ENCODE data around the gene INTS7. TPM values are rescaled to one million over a fixed set of nuclear protein-coding genes. Genes with fewer than 3 reads are reported as not detected.

Gene INTS7
- total and polyA plus RNA-seq, 11 donors = 3.6 to 12.9 (median 9.1) TPM

DNA sequence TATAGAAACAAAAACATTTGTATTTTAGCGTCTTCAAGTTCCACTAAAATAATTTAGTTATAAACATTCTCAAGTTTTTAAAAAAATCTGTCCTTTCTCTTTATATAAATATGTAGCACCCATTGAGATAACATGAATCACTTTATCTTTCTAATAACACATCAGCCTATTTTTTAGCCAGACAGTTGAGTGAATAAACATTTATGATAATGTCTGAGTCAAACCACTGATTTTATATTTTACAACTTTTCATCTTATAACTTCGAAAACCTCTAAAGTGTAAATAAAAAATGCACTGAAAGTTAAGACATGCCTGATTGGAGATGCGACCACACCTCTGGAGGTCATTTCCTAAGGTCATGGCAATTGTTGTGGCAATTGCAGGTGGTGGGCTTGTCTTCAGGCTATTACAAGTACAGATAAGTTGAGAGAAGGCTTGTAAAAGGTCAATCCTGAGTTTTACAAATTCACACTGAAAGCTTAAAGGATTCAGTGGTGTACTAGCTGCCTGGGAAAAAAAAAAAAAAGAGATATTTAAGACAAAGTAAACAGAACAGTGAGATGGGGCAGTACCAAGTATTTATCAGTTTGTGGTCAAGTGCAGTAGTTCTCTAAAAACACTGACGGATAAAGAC lies 67.0 kb downstream of the INTS7 start:
- peaks cover 0 to 33% (median 18%) of the 10 kb centered on the region in 9 donors for H3K36me3 ChIP-seq

DNA sequence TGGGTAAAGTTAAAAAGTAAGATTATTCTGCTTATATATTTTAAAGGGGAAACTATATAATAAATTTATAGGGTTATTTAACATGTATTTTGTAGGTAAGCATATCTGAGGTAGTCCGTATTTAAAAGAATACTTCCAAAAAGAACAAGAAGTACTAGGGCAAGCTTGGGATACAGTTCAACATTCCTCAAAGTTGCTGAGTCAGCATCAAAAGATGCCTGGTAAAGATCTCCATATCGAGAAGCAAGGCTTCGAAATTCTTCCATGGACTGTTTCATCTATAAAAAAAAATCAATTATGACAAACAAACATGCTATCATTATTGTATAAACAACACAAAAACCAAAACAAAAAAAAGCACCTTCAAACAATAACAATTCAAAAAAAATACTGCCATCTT lies 67.7 kb downstream of the INTS7 start:
- no peak for ATAC-seq

More for the DNA sequence above, 67.0 kb downstream of the INTS7 start:
- intact Hi-C loops (cut with DNase I) = no loop called here
- ATAC-seq (no peak), DNase-seq (no peak)
- no peaks in the 10 kb centered on the region for H3K27me3 ChIP-seq
- no peak overlapping the region for H3K27ac ChIP-seq
- WGBS, 4 donors = 88 to 92% (median 90%) methylated on average over 4 of the region's 4 CpGs
- H3K4me1 ChIP-seq = peaks cover 0 to 3% (median 0%) of the 10 kb centered on the region in 12 donors
- TF ChIP-seq POLR2A (IDR thresholded peaks at IDR 0.05) (no peak), CTCF (IDR thresholded peaks at IDR 0.05) (no peak)
- no peak overlapping the region for H3K4me3 ChIP-seq
- no peaks in the 10 kb centered on the region for H3K9me3 ChIP-seq

DNA sequence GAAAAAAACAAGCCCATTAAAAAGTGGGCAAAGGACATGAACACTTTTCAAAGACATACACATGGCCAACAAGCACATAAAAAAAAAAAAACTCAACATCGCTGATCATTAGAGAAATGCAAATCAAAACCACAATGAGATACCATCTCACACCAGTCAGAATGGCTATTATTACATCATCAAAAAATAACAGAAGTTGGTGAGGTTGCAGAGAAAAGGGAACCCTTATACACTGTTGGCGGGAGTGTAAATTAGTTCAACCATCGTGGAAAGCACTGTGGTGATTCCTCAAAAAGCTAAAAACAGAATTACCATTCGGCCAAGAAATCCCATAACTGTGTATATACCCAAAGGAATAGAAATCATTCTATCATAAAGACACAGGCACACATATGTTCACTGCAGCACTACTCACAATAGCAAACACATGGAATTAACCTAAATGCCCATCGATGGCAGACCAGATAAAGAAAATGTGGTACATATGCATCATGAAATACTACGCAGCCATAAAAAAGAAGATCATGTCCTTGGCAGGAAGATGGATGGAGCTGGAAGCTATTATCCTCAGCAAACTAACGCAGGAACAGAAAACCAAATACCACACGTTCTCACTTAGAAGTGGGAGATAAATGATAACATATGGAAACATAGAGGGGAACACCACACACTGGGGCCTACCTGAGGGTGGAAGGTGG lies 70.1 kb downstream of the INTS7 start:
- no peak overlapping the region for H3K27ac ChIP-seq
- ATAC-seq = no peak
- no peaks in the 10 kb centered on the region for H3K9me3 ChIP-seq
- DNase-seq = no peak
- H3K36me3 ChIP-seq = peaks cover 0 to 31% (median 18%) of the 10 kb centered on the region in 9 donors
- TF ChIP-seq POLR2A (IDR thresholded peaks at IDR 0.05) (no peak), CTCF (IDR thresholded peaks at IDR 0.05) (no peak)
- no peak overlapping the region for H3K4me3 ChIP-seq
- H3K4me1 ChIP-seq = peaks cover 0 to 3% (median 0%) of the 10 kb centered on the region in 12 donors
- no peaks in the 10 kb centered on the region for H3K27me3 ChIP-seq
- 90 to 95% (median 93%) methylated on average over 8 of the region's 8 CpGs for WGBS, 4 donors
- intact Hi-C loops (cut with DNase I) = no loop called here

More for the DNA sequence above, 67.7 kb downstream of the INTS7 start:
- Histone ChIP-seq H3K9me3 (no peaks in the 10 kb centered on the region), H3K4me3 (no peak overlapping the region), H3K4me1 (peaks cover 0 to 3% (median 0%) of the 10 kb centered on the region in 12 donors), H3K36me3 (peaks cover 0 to 32% (median 18%) of the 10 kb centered on the region in 9 donors), H3K27me3 (no peaks in the 10 kb centered on the region), H3K27ac (no peak overlapping the region)
- no peak for DNase-seq
- intact Hi-C loops (cut with DNase I) = no loop called here
- 87 to 95% (median 91%) methylated on average over 3 of the region's 3 CpGs for WGBS, 4 donors
- TF ChIP-seq CTCF (IDR thresholded peaks at IDR 0.05) = no peak
- TF ChIP-seq POLR2A (IDR thresholded peaks at IDR 0.05) = no peak

GRCh38 chr1:211959680-211960079 lies 75.7 kb downstream of the INTS7 start:
- H3K27me3 ChIP-seq = no peaks in the 10 kb centered on the region
- no peaks in the 10 kb centered on the region for H3K9me3 ChIP-seq
- H3K27ac ChIP-seq = no peak overlapping the region
- H3K4me3 ChIP-seq = no peak overlapping the region
- DNase-seq = no peak
- H3K4me1 ChIP-seq = no peaks in the 10 kb centered on the region
- H3K36me3 ChIP-seq = peaks cover 0 to 16% (median 8%) of the 10 kb centered on the region in 9 donors
- no peak for ATAC-seq
- TF ChIP-seq POLR2A (IDR thresholded peaks at IDR 0.05) (no peak), CTCF (IDR thresholded peaks at IDR 0.05) (no peak)
- WGBS, 4 donors = 96 to 100% (median 98%) methylated on average over 5 to 11 of the region's 11 CpGs
- intact Hi-C loops (cut with DNase I) = loop anchor here in 1 of 10 donors (5.0 kb wide), 1 partner anchor 407 kb away; no protein-coding TSS in a partner anchor
